H1 (cell line): ENCODE results near the gene PSAP. TPM values are rescaled to one million over a fixed set of nuclear protein-coding genes. Genes with fewer than 3 reads are reported as not detected.

Source experiments
- CTCF ChIA-PET: fragments of 300-600 bp; sonication (Branson Sonifier 250); formaldehyde crosslinking; loops from one replicate; lab custom pipeline; 2021; ENCODE audit not compliant: partially characterized antibody; lab: Charles Lee
- POLR2A ChIA-PET: fragments of 300-600 bp; sonication (Branson Sonifier 250); formaldehyde crosslinking; loops from one replicate; lab custom pipeline; 2021; ENCODE audit warnings: inconsistent platforms; ENCODE audit not compliant: partially characterized antibody; lab: Charles Lee
- DNase-seq, 2 experiments: peaks; one replicate each; pipeline versions ENCODE4 v3.0.0 to v3.0.0-alpha.2; 2010 to 2022; ENCODE audit warnings: low spot score in 2 of 2, low read depth in 1 of 2, mixed read lengths in 1 of 2
- FAIRE-seq: peaks from 2 replicates; lab custom pipeline; 2011; peaks lifted over from hg19 to GRCh38; lab: Jason Lieb, UNC
- H2AFZ ChIP-seq: 2 replicates; pipeline ENCODE4 v1.8.1; 2012; ENCODE audit warnings: low read length, inconsistent platforms
- H2AK5ac ChIP-seq: 2 replicates; pipeline ENCODE4 v1.6.1; 2013; ENCODE audit warnings: low read depth, low read length
- H2BK120ac ChIP-seq: replicated peaks from 2 replicates; pipeline ENCODE3; 2013; ENCODE audit warnings: low read depth, low read length, inconsistent platforms
- H2BK12ac ChIP-seq: 2 replicates; pipeline ENCODE4 v1.6.1; 2013; ENCODE audit warnings: low read depth, low read length
- H2BK15ac ChIP-seq: 2 replicates; pipeline ENCODE4 v1.6.1; 2013; ENCODE audit warnings: low read length
- H2BK20ac ChIP-seq: 2 replicates; pipeline ENCODE4 v1.6.1; 2013; ENCODE audit warnings: low read length
- H2BK5ac ChIP-seq: 2 replicates; pipeline ENCODE4 v1.6.1; 2013; ENCODE audit warnings: low read depth, low read length
- H3K14ac ChIP-seq: 2 replicates; pipeline ENCODE4 v1.6.1; 2013; ENCODE audit warnings: inconsistent platforms; ENCODE audit not compliant: insufficient read length
- H3K18ac ChIP-seq: 2 replicates; pipeline ENCODE4 v1.6.1; 2013; ENCODE audit warnings: low read length; ENCODE audit errors: extremely low read depth
- H3K23ac ChIP-seq: 2 replicates; pipeline ENCODE4 v1.6.1; 2013; ENCODE audit warnings: inconsistent platforms; ENCODE audit not compliant: insufficient read length
- H3K23me2 ChIP-seq: 2 replicates; pipeline ENCODE4 v1.6.1; 2013; ENCODE audit warnings: low read depth, low read length
- H3K27ac ChIP-seq: 2 replicates; pipeline ENCODE4 v1.6.1; 2011; ENCODE audit warnings: low read depth, low read length, inconsistent platforms
- H3K27me3 ChIP-seq, 4 experiments: replicated peaks in 1 of 4; 1 replicate in 1 of 4; 2 replicates in 3 of 4; pipeline versions ENCODE4 v1.6.1 to v1.8.1; 2011 to 2013; ENCODE audit warnings: low read length in 3 of 4, mild to moderate bottlenecking in 3 of 4, inconsistent platforms in 2 of 4, mixed read lengths in 2 of 4, moderate library complexity in 1 of 4; ENCODE audit not compliant: control insufficient read depth in 3 of 4, insufficient read depth in 3 of 4; ENCODE audit errors: extremely low read depth in 1 of 4
- H3K36me3 ChIP-seq, 4 experiments: 2 replicates each; pipeline versions ENCODE4 v1.6.1 to v1.8.1; 2011 to 2013; ENCODE audit warnings: mild to moderate bottlenecking in 4 of 4, low read length in 3 of 4, moderate library complexity in 2 of 4, control low read depth in 1 of 4, inconsistent platforms in 1 of 4; ENCODE audit not compliant: insufficient read depth in 4 of 4, control insufficient read depth in 2 of 4
- H3K4ac ChIP-seq: replicated peaks from 2 replicates; pipeline ENCODE3; 2013; ENCODE audit warnings: low read length, low read depth, mixed read lengths, inconsistent platforms; ENCODE audit not compliant: insufficient read length
- H3K4me1 ChIP-seq, 4 experiments: replicated peaks in 1 of 4; 1 replicate in 1 of 4; 2 replicates in 3 of 4; pipeline versions ENCODE4 v1.6.1 to v1.8.1; 2011 to 2013; ENCODE audit warnings: low read length in 3 of 4, inconsistent platforms in 2 of 4, mixed read lengths in 1 of 4; ENCODE audit not compliant: insufficient read depth in 4 of 4, control insufficient read depth in 3 of 4
- H3K4me2 ChIP-seq, 2 experiments: 2 replicates each; pipeline versions ENCODE4 v1.6.1 to v1.8.1; 2011 to 2013; ENCODE audit warnings: low read depth in 2 of 2, low read length in 2 of 2, control low read depth in 1 of 2, inconsistent platforms in 1 of 2, mild to moderate bottlenecking in 1 of 2; ENCODE audit not compliant: insufficient read depth in 1 of 2
- H3K4me3 ChIP-seq, 4 experiments: fragments of 200-600, 300-600 bp in 1 of 4; sonication (generic), shearing (Covaris generic), sonication (Bioruptor Twin) in 1 of 4; 2 replicates each; pipeline versions ENCODE4 v1.5.1 to v1.8.1; 2011 to 2016; ENCODE audit warnings: low read length in 4 of 4, low read depth in 3 of 4, control low read depth in 2 of 4, inconsistent platforms in 2 of 4, mild to moderate bottlenecking in 2 of 4, mixed read lengths in 1 of 4, moderate library complexity in 1 of 4; ENCODE audit not compliant: insufficient read depth in 2 of 4; ENCODE audit errors: extremely low read depth in 1 of 4
- H3K56ac ChIP-seq: replicated peaks from 2 replicates; pipeline ENCODE3; 2013; ENCODE audit warnings: low read depth, mild to moderate bottlenecking, mixed read lengths, low read length, inconsistent platforms; ENCODE audit not compliant: insufficient read length
- H3K79me1 ChIP-seq: 2 replicates; pipeline ENCODE4 v1.6.1; 2013; ENCODE audit warnings: low read depth, low read length, control low read depth
- H3K79me2 ChIP-seq, 2 experiments: 2 replicates each; pipeline versions ENCODE4 v1.6.1 to v1.8.1; 2012 to 2013; ENCODE audit warnings: low read length in 2 of 2, mild to moderate bottlenecking in 2 of 2, inconsistent platforms in 1 of 2; ENCODE audit not compliant: insufficient read depth in 2 of 2, control insufficient read depth in 1 of 2
- H3K9ac ChIP-seq, 4 experiments: replicated peaks in 1 of 4; 1 replicate in 1 of 4; 2 replicates in 3 of 4; pipeline versions ENCODE4 v1.6.1 to v1.8.1; 2011 to 2013; ENCODE audit warnings: low read depth in 3 of 4, low read length in 3 of 4, control low read depth in 2 of 4, mild to moderate bottlenecking in 2 of 4, moderate library complexity in 2 of 4, inconsistent platforms in 1 of 4; ENCODE audit errors: extremely low read depth in 1 of 4
- H3K9me3 ChIP-seq, 2 experiments: 2 replicates each; pipeline versions ENCODE4 v1.6.1 to v1.8.1; 2012 to 2013; ENCODE audit warnings: mild to moderate bottlenecking in 2 of 2, moderate library complexity in 2 of 2, control low read depth in 1 of 2, inconsistent platforms in 1 of 2, low read depth in 1 of 2, low read length in 1 of 2, mixed read lengths in 1 of 2; ENCODE audit not compliant: insufficient read depth in 2 of 2
- H4K20me1 ChIP-seq, 2 experiments: replicated peaks in 1 of 2; 2 replicates each; pipeline versions ENCODE3 to v1.8.1; 2011 to 2013; ENCODE audit warnings: inconsistent platforms in 2 of 2, low read length in 2 of 2, mild to moderate bottlenecking in 1 of 2; ENCODE audit not compliant: insufficient read depth in 2 of 2, control insufficient read depth in 1 of 2
- H4K5ac ChIP-seq: 2 replicates; pipeline ENCODE4 v1.6.1; 2013; ENCODE audit warnings: low read length, low read depth, mixed read lengths, inconsistent platforms; ENCODE audit not compliant: insufficient read length
- H4K8ac ChIP-seq: 2 replicates; pipeline ENCODE4 v1.8.0; 2013; ENCODE audit warnings: mild to moderate bottlenecking, moderate library complexity, low read length, inconsistent platforms; ENCODE audit not compliant: insufficient read depth; ENCODE audit errors: extremely low read depth
- H4K91ac ChIP-seq: replicated peaks from 2 replicates; pipeline ENCODE3; 2013; ENCODE audit warnings: low read length, mixed read lengths, inconsistent platforms; ENCODE audit not compliant: insufficient read length
- CBX8 ChIP-seq: fragments of 300-800, 300-1000 bp; sonication (generic); IDR thresholded peaks from 2 replicates; pipeline ENCODE4 v1.7.1; 2016; ENCODE audit warnings: low read depth, low read length, borderline replicate concordance
- CEBPB ChIP-seq: IDR thresholded peaks from 2 replicates; pipeline ENCODE4 v1.6.1; 2012; ENCODE audit warnings: low read depth, low read length
- HDAC2 ChIP-seq, 2 experiments: fragments of 300-600 bp in 1 of 2; sonication (generic) in 1 of 2; IDR thresholded peaks; 2 replicates each; pipeline ENCODE4 v1.6.1; 2011 to 2012; ENCODE audit warnings: low read depth in 2 of 2, low read length in 2 of 2, mild to moderate bottlenecking in 2 of 2, moderate library complexity in 2 of 2, borderline replicate concordance in 1 of 2, inconsistent platforms in 1 of 2
- MAFK ChIP-seq: IDR thresholded peaks from 2 replicates; pipeline ENCODE4 v1.6.1; 2012; ENCODE audit warnings: low read depth, mild to moderate bottlenecking, improper control_type of control experiment, low read length
- NRF1 ChIP-seq: IDR thresholded peaks from 2 replicates; pipeline ENCODE4 v1.6.1; 2011; ENCODE audit warnings: mild to moderate bottlenecking, low read depth, low read length, improper control_type of control experiment
- SIX5 ChIP-seq: IDR thresholded peaks from 2 replicates; pipeline ENCODE4 v1.6.1; 2011; ENCODE audit warnings: mild to moderate bottlenecking, low read depth, low read length
- TBP ChIP-seq: IDR thresholded peaks from 2 replicates; pipeline ENCODE4 v1.6.1; 2011; ENCODE audit warnings: low read depth, low read length, improper control_type of control experiment
- TEAD4 ChIP-seq: IDR thresholded peaks from 2 replicates; pipeline ENCODE4 v1.6.1; 2012; ENCODE audit warnings: low read depth, low read length, inconsistent platforms, mixed read lengths
- YY1 ChIP-seq: IDR thresholded peaks from 2 replicates; pipeline ENCODE4 v1.6.1; 2011; ENCODE audit warnings: low read depth, mild to moderate bottlenecking, low read length
- WGBS, 2 experiments: shearing (Covaris generic) in 1 of 2; methylation state at CpG; one replicate each; pipeline versions ENCODE4 v1.1.6 to v1.1.7; 2013 to 2015; ENCODE audit warnings: low lambda C conversion rate in 2 of 2, mixed read lengths in 2 of 2, inconsistent platforms in 1 of 2, low coverage in 1 of 2, missing lambda C conversion rate in 1 of 2; ENCODE audit not compliant: insufficient replicate concordance in 2 of 2, insufficient coverage in 1 of 2, insufficient read length in 1 of 2; ENCODE audit errors: extremely low coverage in 1 of 2, missing lambda C conversion rate in 1 of 2; 5-methylcytosine and 5-hydroxymethylcytosine counted together
- polyA plus RNA-seq, 7 experiments: library from polyadenylated mRNA; depleted of rRNA in 3 of 7; stranded (reverse) in 5 of 7; unstranded in 2 of 7; fragments of >200 nt in 5 of 7; fragments of 200-250 nt in 2 of 7; gene quantifications; 1 replicate in 5 of 7; 2 replicates in 1 of 7; 4 replicates in 1 of 7; pipeline versions ENCODE4 v1.2.1 to v1.2.3, GENCODE V29; 2011 to 2013; ENCODE audit warnings: missing spikeins in 2 of 7, mixed read lengths in 2 of 7
- total RNA-seq: library from RNA; stranded (reverse); fragmentation: NEBNext Ultra II Directional; extraction: Animal tissue kit (Norgen Biotek cat#: 25700); gene quantifications from 2 replicates; pipeline ENCODE4 v1.2.1, GENCODE V29; 2021

PSAP gene
- total and polyA plus RNA-seq, 2 of the 8 experiments (the other 6 are each of a cell fraction or from before 2014, with no cell fraction given) = 386 to 504 TPM

GRCh38 chr10:71776481-71776925, 74.5 kb downstream of the PSAP start:
- POLR2A ChIA-PET = no interaction called here
- no peak for FAIRE-seq
- CTCF ChIA-PET = interaction anchor here (0.8 to 7.1 kb wide), 9 partner anchors 11 to 129 kb away, joined by 3 to 44 read pairs (median 4); no protein-coding TSS in a partner anchor

More at GRCh38 chr10:71776481-71776925, 74.5 kb downstream of the PSAP start:
- Histone ChIP-seq H3K4me2 (no peak overlapping the region), H3K79me2 (no peaks in the 10 kb centered on the region), H4K91ac (no peak overlapping the region), H3K56ac (no peak overlapping the region), H2AK5ac (no peak overlapping the region), H3K79me1 (no peaks in the 10 kb centered on the region; the same call in 1 of the 2 replicates), H3K4ac (no peak overlapping the region), H2BK120ac (no peak overlapping the region), H2AFZ (no peak overlapping the region), H3K9me3 (0 out of 4 replicates have a peak, but pooled peaks cover 0 to 6% of the 10 kb centered on the region in 2 experiments), H4K8ac (no peak overlapping the region), H3K4me3 (no peak overlapping the region), H3K27ac (no peak overlapping the region; the same call in 1 of the 2 replicates), H3K4me1 (peaks cover 0 to 7% (median under 1%) of the 10 kb centered on the region in 4 experiments; a peak in 3 of 7 replicates), H3K27me3 (peaks cover 3 to 23% (median 16%) of the 10 kb centered on the region in 4 experiments; a peak in 6 of 7 replicates), H2BK15ac (no peak overlapping the region), H3K23ac (no peak overlapping the region), H3K9ac (no peak overlapping the region), H2BK12ac (no peak overlapping the region), H4K20me1 (peaks cover 0 to 2% of the 10 kb centered on the region in 2 experiments), H3K18ac (no peak overlapping the region), H4K5ac (no peak overlapping the region), H3K23me2 (no peaks in the 10 kb centered on the region; the same call in 1 of the 2 replicates), H2BK5ac (no peak overlapping the region), H3K36me3 (no peaks in the 10 kb centered on the region), H3K14ac (no peak overlapping the region), H2BK20ac (no peak overlapping the region)
- WGBS, 2 experiments = 62% methylated on average over 2 of the region's 2 CpGs; no CpG with 5 or more reads in 1 of the 2 experiments
- TF ChIP-seq TEAD4 = no peak
- TF ChIP-seq NRF1 = no peak
- no peak for TF ChIP-seq YY1
- TF ChIP-seq CBX8 = no peak
- no peak for TF ChIP-seq HDAC2 (IDR thresholded peaks at IDR 0.05; ENCODE audit: borderline replicate concordance in 1 of 2, low read depth in 2 of 2, low read length in 2 of 2)
- no peak for TF ChIP-seq SIX5
- no peak for TF ChIP-seq MAFK
- no peak for TF ChIP-seq CEBPB
- TF ChIP-seq TBP = no peak
- DNase-seq = no peak
